ENCODE measurements around the gene ESPN. TPM values are rescaled to one million over a fixed set of nuclear protein-coding genes. Genes with fewer than 3 reads are reported as not detected.
"Not testable (repeated sequence)": the region's sequence is repeated elsewhere in the genome, so short reads cannot be mapped to it uniquely, and the experiment has no call there.

Gene ESPN
- total RNA-seq, 3 donors from 2014 or later (not counting 1 experiment from before 2014, with no cell fraction given), result 1.1 to 2.0 (median 1.7) TPM

DNA sequence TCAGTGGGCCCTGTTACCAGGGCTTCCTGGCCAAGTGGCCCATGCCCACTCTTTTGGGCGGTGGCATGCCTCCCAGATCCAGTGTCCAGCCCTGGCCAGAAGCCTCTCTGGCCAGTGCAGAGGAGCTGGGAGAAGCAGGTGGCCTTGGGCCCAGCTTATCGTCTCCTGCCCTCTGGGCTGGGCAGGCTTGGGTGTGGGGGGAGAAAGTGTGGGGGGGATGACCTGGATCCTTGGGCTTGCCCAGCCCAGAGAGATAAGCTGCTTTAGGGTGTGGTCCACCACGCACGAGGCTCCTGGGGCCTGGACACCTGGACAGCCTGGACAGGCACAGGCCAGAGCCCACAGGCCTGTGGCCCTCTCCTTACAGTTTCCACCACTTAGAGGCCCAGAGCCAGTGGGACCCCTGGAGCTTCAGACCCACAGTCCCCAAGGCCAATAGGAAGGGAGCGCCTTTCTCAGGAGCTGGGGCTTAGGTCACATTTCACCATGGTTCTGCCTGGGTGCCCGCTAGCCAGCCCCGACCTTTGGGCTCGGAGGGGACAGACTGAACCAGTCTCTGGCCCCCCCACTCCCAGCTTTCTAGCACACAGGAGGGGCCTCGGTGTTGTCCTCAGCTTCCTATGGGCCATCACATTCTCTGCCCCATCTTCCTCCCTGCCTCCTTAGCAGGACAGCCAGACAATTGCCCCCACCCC is 1.8 kb downstream of the ESPN start:
- 86% methylated on average over 9 of the region's 9 CpGs for WGBS (ENCODE audit: insufficient coverage)
- no peak for DNase-seq

DNA sequence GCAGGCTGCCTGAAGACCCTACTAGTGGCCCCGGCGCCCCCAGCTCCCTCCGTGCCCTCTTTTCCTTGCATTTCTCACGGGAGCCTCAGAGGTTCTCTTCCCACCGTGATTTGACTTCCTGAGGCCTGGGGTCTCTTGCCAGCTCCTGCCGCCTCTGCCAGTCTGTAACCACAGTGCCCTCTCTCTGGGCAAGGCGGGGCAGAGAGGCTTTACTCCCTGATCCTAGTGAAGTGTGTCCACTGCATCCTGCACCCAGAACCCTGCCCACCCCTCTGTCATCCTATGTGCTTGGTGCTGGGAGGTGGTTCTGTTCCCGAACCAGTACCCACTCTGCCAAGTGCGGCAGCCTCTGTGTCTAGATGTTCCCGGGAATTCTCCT is 2.4 kb downstream of the ESPN start:
- Histone ChIP-seq H3K27me3 (ENCODE audit: control insufficient read depth, insufficient read depth, low read length) (peaks cover 29% of the 10 kb centered on the region), H3K4me1 (ENCODE audit: control insufficient read depth, insufficient read depth, low read length) (peaks cover 20% of the 10 kb centered on the region), H3K4me3 (ENCODE audit: low read length) (no peak overlapping the region), H3K27ac (ENCODE audit: low read length) (no peak overlapping the region), H3K9me3 (ENCODE audit: control insufficient read depth, insufficient read depth, low read length) (no peaks in the 10 kb centered on the region), H3K36me3 (ENCODE audit: control insufficient read depth, insufficient read depth, low read length) (no peaks in the 10 kb centered on the region)
- H3K36me3 Mint-ChIP-seq, result no peaks in the 10 kb centered on the region
- no peaks in the 10 kb centered on the region for H3K9me3 Mint-ChIP-seq
- H3K4me1 Mint-ChIP-seq, result peaks cover 0 to 8% of the 10 kb centered on the region in 2 donors
- H3K27me3 Mint-ChIP-seq (ENCODE audit: low read depth in 2 of 2), result peaks cover 6 to 30% of the 10 kb centered on the region in 2 donors
- H3K4me3 Mint-ChIP-seq, result no peak overlapping the region
- WGBS (ENCODE audit: insufficient coverage), result 76% methylated on average over 10 of the region's 10 CpGs
- H3K27ac Mint-ChIP-seq, result no peak overlapping the region
- ATAC-seq (no peak), DNase-seq (no peak)
- intact Hi-C loops (cut with micrococcal nuclease), result no loop called here
- TF ChIP-seq CTCF (IDR thresholded peaks at IDR 0.05), result no peak

More for the DNA sequence above, 1.8 kb downstream of the ESPN start:
- H3K36me3 Mint-ChIP-seq, result no peaks in the 10 kb centered on the region
- H3K36me3 ChIP-seq (ENCODE audit: control insufficient read depth, insufficient read depth, low read length), result no peaks in the 10 kb centered on the region
- H3K27me3 ChIP-seq (ENCODE audit: control insufficient read depth, insufficient read depth, low read length), result peaks cover 29% of the 10 kb centered on the region
- H3K27me3 Mint-ChIP-seq (ENCODE audit: low read depth in 2 of 2), result peaks cover 12 to 35% of the 10 kb centered on the region in 2 donors
- no peaks in the 10 kb centered on the region for H3K9me3 ChIP-seq (ENCODE audit: control insufficient read depth, insufficient read depth, low read length)
- no peaks in the 10 kb centered on the region for H3K9me3 Mint-ChIP-seq
- TF ChIP-seq CTCF (IDR thresholded peaks at IDR 0.05), result no peak
- H3K4me1 Mint-ChIP-seq, result peaks cover 0 to 8% of the 10 kb centered on the region in 2 donors
- H3K4me3 ChIP-seq (ENCODE audit: low read length), result no peak overlapping the region
- H3K4me3 Mint-ChIP-seq, result no peak overlapping the region
- ATAC-seq, result no peak
- intact Hi-C loops (cut with micrococcal nuclease), result no loop called here
- no peak overlapping the region for H3K27ac ChIP-seq (ENCODE audit: low read length)
- H3K27ac Mint-ChIP-seq, result no peak overlapping the region
- peaks cover 20% of the 10 kb centered on the region for H3K4me1 ChIP-seq (ENCODE audit: control insufficient read depth, insufficient read depth, low read length)

DNA sequence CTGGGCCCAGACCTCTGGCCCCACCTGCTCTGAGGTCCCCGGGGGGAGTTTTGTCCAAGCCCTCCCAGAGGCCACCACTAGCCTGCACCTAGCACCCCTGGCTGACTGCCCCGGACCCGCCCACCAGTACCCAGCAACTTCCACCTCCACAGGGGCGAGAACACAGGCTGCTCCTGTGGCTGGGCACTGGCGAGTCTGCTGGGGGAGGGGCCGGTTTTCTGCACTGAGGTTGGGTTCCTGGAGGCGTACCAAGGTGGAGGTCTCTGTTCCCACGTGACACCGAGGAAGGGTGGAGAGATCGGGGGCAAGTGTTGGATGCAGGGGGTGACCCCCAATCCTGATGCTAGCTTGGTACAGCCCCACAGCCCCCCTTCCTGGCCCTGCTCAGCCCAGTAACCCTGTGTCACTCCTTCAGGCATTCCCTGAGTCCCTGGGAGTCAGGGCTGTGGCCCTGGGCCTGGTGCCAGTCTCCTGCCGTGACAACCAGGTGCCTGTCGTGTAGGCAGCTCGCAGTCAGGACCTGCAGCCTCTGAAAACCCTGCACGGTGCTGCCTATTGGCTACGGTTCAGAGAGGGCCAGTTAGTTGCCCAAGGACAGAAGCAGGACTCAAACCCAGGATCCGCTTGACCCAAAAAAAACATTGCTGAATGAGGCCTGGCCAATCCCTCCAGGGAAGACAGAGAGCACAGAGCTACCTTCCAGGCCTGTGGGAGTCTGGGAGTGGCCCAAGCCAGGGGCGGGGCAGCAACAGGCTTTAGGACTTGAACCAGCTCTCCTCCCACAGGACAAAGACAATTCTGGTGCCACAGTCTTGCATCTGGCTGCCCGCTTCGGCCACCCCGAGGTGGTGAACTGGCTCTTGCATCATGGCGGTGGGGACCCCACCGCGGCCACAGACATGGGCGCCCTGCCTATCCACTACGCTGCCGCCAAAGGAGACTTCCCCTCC is 3.1 kb downstream of the ESPN start:
- no peaks in the 10 kb centered on the region for H3K36me3 Mint-ChIP-seq
- H3K27ac Mint-ChIP-seq, result no peak overlapping the region
- TF ChIP-seq CTCF (IDR thresholded peaks at IDR 0.05), result no peak
- ATAC-seq (no peak), DNase-seq (no peak)
- Histone ChIP-seq H3K9me3 (ENCODE audit: control insufficient read depth, insufficient read depth, low read length) (no peaks in the 10 kb centered on the region), H3K27me3 (ENCODE audit: control insufficient read depth, insufficient read depth, low read length) (peaks cover 27% of the 10 kb centered on the region), H3K36me3 (ENCODE audit: control insufficient read depth, insufficient read depth, low read length) (no peaks in the 10 kb centered on the region), H3K4me1 (ENCODE audit: control insufficient read depth, insufficient read depth, low read length) (peaks cover 20% of the 10 kb centered on the region), H3K27ac (ENCODE audit: low read length) (no peak overlapping the region), H3K4me3 (ENCODE audit: low read length) (no peak overlapping the region)
- intact Hi-C loops (cut with micrococcal nuclease), result no loop called here
- WGBS (ENCODE audit: insufficient coverage), result 84% methylated on average over 26 of the region's 26 CpGs
- peaks cover 3 to 28% of the 10 kb centered on the region in 2 donors for H3K27me3 Mint-ChIP-seq (ENCODE audit: low read depth in 2 of 2)
- H3K4me1 Mint-ChIP-seq, result peaks cover 0 to 8% of the 10 kb centered on the region in 2 donors
- no peaks in the 10 kb centered on the region for H3K9me3 Mint-ChIP-seq
- no peak overlapping the region for H3K4me3 Mint-ChIP-seq

- H3K36me3 Mint-ChIP-seq; DNase-seq; H3K4me3 ChIP-seq (ENCODE audit: low read length); H3K9me3 Mint-ChIP-seq; H3K27ac ChIP-seq (ENCODE audit: low read length); H3K4me3 Mint-ChIP-seq; ATAC-seq; H3K4me1 Mint-ChIP-seq; H3K9me3 ChIP-seq (ENCODE audit: control insufficient read depth, insufficient read depth, low read length); intact Hi-C loops (cut with micrococcal nuclease); H3K36me3 ChIP-seq (ENCODE audit: control insufficient read depth, insufficient read depth, low read length); H3K27ac Mint-ChIP-seq: not testable (repeated sequence)
- 81% methylated on average over 6 of the region's 6 CpGs for WGBS (ENCODE audit: insufficient coverage)
- peaks cover 0 to 26% of the 10 kb centered on the region in 2 donors for H3K27me3 Mint-ChIP-seq (ENCODE audit: low read depth in 2 of 2)
- Histone ChIP-seq H3K27me3 (ENCODE audit: control insufficient read depth, insufficient read depth, low read length) (peaks cover 21% of the 10 kb centered on the region), H3K4me1 (ENCODE audit: control insufficient read depth, insufficient read depth, low read length) (peaks cover 17% of the 10 kb centered on the region)
Observed at GRCh38 chr1:6428453-6428852, 3.9 kb downstream of the ESPN start.

DNA sequence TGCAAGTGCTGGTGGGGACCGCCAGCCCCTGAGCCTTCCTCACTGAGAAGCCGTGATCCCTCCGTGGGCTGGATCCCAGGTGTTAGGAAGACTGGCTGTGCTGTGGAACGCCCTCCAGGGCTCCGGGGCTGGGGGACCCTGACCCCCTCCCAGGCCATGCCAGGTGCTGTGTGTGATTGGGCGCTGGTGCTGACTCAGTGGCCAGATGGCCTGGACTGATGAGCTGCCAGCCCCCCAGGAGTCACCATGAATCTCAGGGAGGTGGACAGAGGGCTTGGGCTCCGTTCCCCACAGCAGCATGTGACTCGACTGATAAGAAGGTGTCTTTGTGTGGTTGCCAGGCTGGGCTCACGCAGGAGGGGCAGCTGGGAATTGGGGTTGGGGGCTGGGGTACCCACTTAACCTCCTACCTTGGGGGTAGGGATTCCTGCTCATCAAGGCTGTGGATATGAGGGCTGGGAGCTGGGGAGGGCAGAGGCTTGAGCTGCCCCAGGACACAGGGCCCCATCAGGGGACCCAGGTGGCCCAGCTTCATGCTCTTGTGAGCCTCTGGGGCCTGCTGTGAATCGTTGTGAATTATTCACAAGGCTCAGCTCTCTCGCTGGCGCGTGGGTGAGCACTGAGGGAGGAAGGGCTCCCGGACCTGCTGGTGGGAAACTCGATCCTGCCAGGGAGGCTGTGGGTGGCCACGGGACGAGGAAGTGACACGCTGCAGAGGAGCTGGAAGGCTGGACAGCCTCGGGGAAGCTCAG is 5.3 kb downstream of the ESPN start:
- peaks cover 11% of the 10 kb centered on the region for H3K27me3 ChIP-seq (ENCODE audit: control insufficient read depth, insufficient read depth, low read length)
- H3K36me3 ChIP-seq (ENCODE audit: control insufficient read depth, insufficient read depth, low read length); H3K4me3 Mint-ChIP-seq; H3K4me1 Mint-ChIP-seq; DNase-seq; ATAC-seq; H3K9me3 ChIP-seq (ENCODE audit: control insufficient read depth, insufficient read depth, low read length); H3K4me1 ChIP-seq (ENCODE audit: control insufficient read depth, insufficient read depth, low read length); H3K36me3 Mint-ChIP-seq; intact Hi-C loops (cut with micrococcal nuclease); H3K4me3 ChIP-seq (ENCODE audit: low read length); H3K27ac Mint-ChIP-seq; H3K9me3 Mint-ChIP-seq; H3K27ac ChIP-seq (ENCODE audit: low read length): not testable (repeated sequence)
- peaks cover 0 to 25% of the 10 kb centered on the region in 2 donors for H3K27me3 Mint-ChIP-seq (ENCODE audit: low read depth in 2 of 2)
- WGBS (ENCODE audit: insufficient coverage), result 38% methylated on average over 18 of the region's 19 CpGs
